DMS53 treated with DMSO at 0.1 percent for 48 hours (cell line): Measurements from ENCODE around the gene PI16.

ENCODE experiments used
- DNase-seq: peaks from one replicate; lab custom pipeline; 2025; ENCODE audit not compliant: unreplicated experiment; lab: John Stamatoyannopoulos, UW

Gene PI16, protein sequence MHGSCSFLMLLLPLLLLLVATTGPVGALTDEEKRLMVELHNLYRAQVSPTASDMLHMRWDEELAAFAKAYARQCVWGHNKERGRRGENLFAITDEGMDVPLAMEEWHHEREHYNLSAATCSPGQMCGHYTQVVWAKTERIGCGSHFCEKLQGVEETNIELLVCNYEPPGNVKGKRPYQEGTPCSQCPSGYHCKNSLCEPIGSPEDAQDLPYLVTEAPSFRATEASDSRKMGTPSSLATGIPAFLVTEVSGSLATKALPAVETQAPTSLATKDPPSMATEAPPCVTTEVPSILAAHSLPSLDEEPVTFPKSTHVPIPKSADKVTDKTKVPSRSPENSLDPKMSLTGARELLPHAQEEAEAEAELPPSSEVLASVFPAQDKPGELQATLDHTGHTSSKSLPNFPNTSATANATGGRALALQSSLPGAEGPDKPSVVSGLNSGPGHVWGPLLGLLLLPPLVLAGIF

GRCh38 chr6:36954262-36954931 lies at the start of gene PI16:
TSS of gene PI16 (plus strand) at chr6:36954738. CDS start at chr6:36954761, 23 bp downstream.
- DNase-seq, result no peak

GRCh38 chr6:36904851-36905393 lies 49.6 kb upstream of the PI16 start:
- no peak for DNase-seq

GRCh38 chr6:36906539-36907325 lies 47.8 kb upstream of the PI16 start:
- no peak for DNase-seq

GRCh38 chr6:36907781-36908180 lies 46.8 kb upstream of the PI16 start:
- DNase-seq, result no peak

DNA sequence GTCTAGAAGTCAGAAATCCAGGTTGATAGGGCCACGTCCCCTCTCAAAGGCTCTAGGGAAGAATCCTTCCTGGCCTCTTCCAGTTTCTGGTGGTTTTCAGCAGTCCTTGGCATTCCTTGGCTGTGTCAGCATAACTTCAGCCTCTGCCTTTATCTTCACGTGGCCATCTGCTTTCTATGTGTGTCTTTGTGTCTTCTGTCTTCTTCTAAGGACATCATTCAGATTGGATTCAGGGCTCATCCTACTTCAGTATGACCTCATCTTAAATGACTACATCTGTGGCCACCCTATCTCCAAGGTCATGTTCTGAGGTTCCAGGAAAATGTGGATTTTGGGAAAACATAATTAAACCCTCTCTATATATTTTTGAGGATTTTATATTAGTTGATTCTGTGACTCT lies 45.8 kb upstream of the PI16 start:
- no peak for DNase-seq

- DNase-seq, result no peak
These were observed 42.5 kb upstream of the PI16 start for GRCh38 chr6:36912030-36912454.

GRCh38 chr6:36912586-36912985 lies 42.0 kb upstream of the PI16 start:
- DNase-seq, result no peak

GRCh38 chr6:36913082-36913481 lies 41.5 kb upstream of the PI16 start:
- DNase-seq, result no peak

- DNase-seq, result peak; percentile 27
These were observed 40.2 kb upstream of the PI16 start for GRCh38 chr6:36914227-36914794.

DNA sequence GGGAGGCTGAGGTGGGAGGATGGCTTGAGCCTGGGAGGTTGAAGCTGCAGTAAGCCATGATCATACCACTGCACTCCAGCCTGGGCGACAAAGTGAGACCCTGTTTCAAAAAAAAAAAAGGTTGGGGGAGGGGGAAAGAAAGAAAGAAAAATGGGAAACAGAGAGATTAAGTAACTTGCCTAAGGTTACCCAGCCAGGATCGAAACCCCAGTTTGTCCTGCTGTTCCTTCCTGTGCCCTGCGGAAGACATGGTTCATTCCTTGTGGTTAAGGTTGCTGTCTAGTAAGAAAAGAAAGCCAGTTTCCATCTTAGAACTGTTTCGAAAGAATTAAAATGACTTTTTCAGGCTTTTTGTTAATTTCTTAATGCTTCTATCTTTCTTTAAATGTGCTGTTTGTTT lies 38.9 kb upstream of the PI16 start:
- DNase-seq, result no peak

- DNase-seq, result no peak
These were observed 38.4 kb upstream of the PI16 start for GRCh38 chr6:36916126-36916525.

GRCh38 chr6:36917541-36918193 lies 36.9 kb upstream of the PI16 start:
- no peak for DNase-seq

DNA sequence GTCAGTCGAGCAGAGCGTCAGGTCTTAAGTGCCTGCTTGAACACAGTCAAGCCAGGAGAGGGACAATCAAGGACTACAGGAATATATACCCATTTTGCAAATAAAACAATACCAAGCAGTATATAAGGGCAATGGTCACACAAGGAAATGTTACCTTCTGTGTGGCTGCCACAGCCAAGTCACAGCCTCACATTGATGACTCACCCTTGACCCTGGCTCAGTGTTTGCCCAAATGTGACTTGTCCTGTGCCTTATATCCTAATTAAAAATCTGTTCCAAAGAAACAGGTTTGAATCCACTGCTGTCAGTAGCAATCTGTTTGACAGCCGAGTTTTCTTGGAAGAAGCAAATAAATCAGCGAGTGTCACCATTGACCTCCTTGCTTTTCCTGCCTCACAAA lies 34.5 kb upstream of the PI16 start:
- no peak for DNase-seq

DNA sequence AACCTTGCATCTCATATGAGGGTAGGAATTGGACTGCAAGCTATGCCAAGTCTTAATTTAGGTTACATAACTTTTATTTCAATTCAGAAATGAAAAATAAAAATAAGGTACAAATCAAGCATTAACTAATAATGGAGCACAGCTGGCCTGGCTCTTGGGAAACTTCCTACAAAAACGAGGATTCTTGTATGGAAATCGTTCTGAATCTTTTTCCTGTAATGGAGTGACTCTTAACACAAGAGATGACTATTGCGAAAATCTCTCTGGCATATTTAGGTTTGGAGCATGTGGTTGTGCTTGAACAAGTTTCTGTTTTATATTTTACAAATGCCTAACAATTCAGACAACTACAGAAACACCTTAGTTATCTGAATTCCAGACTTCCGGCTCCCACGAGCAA lies 34.0 kb upstream of the PI16 start:
- no peak for DNase-seq

DNA sequence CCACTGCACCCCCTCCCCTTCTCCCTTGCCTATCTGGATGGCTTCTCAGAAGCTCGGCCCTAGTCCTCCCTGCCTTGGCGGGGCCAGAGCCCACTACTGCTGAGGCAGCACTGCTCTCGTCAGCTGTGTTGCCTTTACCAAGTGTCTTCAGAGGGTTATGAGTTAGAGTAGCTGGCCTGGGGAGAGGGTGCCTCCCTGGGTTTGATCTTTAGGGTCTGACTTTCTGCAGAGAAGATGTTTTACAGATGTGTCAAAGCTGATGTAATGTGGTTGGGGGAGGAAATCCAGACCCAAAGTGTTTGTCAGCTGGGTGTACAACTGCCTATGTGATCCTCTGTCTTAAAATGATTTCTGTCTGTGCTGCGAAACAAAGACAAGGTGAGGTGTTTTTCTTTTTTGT lies 30.4 kb upstream of the PI16 start:
- DNase-seq, result no peak

DNA sequence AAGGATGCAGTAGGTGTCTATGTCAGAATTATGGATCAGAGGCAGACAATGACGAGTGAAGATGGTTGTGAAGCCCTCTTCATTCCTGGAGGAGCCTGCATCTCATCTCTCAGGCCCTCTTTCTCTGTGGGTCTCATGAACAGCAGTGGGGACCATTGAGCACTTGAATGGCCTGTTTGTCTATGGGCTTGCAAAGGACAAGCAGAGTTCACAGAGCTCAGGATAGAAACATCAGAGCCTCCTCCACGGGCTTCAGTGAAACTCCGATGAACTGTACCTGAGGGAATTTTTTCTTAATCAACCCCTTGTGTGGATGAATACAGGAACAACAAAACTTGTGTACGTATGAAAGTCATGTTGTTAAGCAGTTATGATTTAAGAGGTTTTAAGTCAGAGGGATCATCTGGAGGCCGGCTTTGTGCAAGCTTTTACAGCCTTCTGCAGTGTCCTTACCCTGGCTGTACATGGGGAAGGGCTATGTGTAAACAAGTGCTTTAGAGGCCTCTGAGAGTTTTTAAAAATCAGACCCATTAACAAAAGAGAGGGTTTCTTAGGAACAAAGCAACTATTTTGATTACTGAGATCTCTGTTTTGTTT lies 29.7 kb upstream of the PI16 start:
- DNase-seq, result no peak

DNA sequence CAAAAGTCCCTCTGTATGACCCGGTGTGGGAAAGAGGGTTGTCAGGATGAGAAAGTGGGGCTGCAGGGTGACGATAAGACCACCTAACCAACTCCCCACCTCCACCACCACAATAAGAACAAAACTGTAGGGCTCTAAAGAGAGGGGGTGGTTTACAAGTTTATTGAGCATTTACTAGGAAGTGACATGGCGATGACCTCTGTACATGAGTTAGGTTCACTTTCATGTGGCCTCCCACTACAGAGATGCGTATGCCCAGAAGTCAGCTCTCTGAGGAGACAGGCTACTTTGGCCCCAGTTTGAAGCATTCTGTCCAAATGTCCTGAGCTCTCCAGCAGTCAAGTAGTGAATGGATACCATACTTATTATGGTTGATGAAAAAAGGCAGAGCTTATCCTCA lies 28.7 kb upstream of the PI16 start:
- DNase-seq, result no peak

DNA sequence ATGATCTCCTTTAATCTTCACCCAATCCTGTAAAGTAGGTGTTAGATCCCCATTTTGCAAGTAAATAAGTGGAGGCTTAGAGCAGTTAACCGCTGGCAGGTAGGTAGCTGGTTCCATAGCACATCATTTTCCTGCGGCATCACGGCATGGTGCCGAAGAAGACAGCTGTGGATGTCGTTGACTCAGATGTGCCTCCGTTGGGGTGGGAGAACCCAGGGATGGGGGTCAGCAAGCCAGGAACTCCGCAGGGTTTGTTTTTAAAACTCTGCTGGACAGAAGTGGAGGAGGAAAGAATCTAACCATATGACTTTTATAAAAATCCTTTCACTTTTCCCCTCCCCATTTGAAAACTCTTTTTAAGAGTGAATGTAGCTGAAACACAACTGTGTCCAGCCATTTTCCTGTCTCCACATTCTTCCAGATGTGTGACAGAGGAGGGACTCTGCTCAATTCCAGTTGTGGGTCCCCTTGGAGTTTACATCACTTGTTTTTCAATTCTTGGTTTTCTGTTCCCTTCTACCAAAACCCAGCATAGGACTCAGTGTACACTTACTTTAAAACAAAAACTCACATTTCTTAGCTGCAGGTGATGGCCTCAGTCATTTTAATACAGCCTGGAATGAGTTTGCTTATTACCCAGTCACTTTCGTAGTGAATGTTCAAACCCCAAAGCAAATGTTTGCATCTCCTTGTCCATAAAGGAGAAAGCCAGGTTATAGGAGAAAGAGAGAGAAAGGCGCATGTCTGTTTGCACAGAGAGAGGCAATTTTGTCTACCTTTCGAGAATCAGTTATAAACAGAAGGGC lies 27.6 kb upstream of the PI16 start:
- DNase-seq, result no peak
